HG03460 (cell line): ENCODE measurements around the gene ZNF565.
"Not testable (repeated sequence)": the region's sequence is repeated elsewhere in the genome, so short reads cannot be mapped to it uniquely, and the experiment has no call there.

Source experiments
- ATAC-seq: cut with Tn5 transposase; IDR thresholded peaks from one replicate; pipeline ENCODE4 v1.9.1; 2021; ENCODE audit not compliant: unreplicated experiment

ZNF565 gene

DNA sequence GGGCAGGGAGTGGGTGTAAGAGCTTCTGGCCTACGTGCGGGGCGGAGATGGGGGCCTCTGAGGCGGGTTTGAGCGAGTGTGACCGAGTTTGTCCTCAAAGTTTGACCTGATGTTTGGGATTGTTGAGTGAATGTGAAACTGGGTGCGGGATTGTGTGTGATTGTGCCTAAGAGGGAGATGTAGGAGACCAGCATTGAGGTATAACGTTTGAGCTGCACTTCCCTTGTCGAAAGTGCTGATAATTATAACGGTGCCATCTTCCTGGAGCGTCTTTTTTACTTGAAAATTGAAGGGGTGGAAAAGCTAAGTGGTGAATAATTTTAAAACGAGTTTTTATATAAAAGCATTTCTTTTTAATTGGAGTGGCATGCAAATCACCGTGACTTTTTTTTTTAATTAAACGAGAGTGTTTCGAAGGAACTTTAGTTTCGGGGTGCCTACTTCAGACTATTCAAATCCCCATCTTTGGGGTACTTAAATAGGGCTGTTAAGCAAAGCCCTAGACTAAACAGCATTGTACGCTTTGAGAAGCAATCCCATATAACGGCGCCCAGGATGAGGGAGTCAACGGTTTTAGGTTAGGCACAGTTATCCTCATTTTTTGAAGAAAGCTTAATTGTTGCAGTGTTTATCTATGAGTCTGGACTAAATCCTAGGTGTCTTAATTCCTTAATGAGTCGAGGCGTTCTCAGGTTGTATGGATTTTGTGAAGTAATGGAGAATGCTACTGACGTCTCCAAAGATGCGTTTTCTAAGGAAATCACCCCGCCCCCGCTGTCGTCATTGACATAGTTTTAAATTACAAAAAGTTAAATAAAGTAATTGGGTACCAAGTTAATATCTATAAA is 1.0 kb upstream of the ZNF565 start:
- peak; percentile 10 for ATAC-seq

DNA sequence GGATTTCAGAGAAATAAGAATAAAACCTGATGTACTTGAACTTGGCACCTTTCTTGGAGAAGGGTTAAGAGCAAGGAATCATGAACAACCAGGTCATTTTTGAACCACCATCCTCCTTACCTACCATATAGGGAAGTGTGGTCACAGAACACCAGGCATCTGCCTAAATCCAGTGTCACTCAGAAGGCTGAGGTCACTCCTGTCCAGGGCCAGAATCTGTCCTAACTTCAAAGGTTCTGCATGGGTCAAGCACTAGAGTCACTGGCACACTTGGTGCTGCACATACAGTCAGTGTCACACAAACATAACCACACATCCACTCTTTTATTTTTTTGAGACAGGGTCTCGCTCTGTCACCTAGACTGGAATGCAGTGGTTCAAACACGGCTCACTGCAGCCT is 1.6 kb downstream of the ZNF565 start:
- no peak for ATAC-seq

DNA sequence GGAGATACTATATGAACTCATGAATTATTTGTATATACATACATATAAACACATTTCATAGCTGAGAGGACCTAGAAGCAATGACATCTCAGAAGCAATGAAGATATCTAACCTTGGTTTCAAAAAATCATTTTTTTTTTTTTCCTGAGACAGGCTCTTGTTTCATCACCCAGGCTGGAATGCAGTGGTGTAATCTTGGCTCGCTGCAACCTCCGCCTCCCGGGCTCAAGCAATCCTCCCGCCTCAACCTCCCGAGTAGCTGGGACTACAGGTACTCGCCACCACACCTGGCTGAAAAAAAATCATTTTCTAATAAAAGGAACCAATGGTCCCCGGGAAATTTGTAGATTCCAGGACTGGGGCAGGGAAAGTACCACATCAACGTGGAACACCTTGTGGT is 4.0 kb downstream of the ZNF565 start:
- no peak for ATAC-seq

DNA sequence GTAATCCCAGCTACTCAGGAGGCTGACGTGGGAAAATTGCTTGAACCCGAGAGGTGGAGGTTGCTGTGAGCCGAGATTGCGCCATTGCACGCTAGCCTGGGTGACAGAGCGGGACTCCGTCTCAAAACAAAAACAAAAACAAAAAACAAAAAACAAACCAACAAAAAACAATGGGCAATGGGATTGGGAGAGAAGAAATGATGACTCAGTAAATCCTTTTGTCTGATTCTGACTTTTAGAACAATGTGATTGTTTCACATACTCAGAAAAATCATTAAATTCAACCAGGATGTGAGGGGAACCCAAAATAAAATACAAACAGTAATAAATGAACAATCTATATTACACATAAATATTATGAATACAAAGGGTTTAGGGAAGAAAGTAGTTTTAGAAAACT is 5.1 kb downstream of the ZNF565 start:
- no peak for ATAC-seq

DNA sequence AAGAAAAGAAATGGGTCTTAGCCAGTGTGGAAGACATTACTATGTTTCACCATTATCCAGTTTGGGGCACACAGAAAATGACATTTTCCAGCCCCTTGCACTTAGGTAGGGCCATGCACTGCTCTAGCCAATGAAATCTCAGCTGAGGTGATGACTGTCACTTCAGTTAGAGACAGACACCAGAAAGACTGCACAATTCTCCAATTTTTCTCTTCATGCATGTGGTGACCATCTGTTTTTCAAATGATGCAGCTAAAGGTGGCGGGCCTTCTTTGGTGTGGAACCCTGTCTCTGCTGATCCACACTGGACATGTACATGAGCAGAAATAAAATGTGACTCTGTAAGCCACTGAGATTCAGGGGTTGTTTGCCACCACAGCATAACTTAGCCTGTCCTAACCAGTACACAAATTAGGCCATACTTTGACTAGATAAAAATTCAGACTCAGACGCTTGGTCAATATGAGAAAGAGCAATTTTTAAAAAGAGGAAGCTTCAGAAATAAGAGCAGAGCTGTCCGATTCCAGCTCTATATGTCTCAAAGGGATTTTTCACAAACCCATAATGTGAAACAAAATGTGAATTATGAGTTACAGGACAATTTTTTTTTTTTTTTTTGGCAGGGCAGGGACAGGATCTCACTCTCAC is 6.7 kb downstream of the ZNF565 start:
- ATAC-seq: peak; percentile 52

DNA sequence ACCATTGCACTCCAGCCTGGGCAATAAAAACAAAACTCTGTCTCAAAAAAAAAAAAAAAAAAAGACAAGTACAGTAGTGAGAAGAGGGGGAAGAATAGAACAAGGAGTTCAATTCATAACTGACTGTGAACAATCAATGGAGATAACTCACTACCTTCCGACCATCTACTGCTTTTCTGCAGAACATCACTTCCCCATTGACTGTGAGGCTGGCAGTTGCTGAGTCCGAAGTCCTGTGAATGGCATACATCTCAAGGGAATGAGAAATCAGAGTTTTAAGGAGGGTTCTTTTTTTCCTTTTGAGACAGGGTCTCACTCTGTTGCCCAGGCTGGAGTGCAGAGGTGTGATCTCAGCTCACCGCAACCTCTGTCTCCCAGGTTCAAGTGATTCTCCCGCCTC is 11.2 kb downstream of the ZNF565 start:
- no peak for ATAC-seq

DNA sequence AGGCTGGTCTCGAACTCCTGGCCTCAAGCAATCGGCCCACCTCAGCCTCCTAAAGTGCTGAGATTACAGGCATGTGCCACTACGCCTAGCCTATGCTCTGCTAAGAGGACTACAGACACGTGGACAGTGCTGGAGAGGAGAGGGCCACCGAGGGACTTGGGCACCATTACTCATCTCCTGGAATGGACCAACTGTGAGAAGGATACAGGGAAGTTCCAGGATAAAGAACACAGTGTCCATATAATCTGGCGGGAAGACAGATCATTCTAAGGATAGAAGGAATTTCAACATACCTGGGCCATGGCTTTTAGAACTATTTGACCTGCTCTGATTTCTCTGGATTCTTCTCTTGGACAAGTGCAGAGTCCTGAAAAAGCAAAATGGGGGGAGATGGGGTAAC is 12.8 kb downstream of the ZNF565 start:
- ATAC-seq: no peak

DNA sequence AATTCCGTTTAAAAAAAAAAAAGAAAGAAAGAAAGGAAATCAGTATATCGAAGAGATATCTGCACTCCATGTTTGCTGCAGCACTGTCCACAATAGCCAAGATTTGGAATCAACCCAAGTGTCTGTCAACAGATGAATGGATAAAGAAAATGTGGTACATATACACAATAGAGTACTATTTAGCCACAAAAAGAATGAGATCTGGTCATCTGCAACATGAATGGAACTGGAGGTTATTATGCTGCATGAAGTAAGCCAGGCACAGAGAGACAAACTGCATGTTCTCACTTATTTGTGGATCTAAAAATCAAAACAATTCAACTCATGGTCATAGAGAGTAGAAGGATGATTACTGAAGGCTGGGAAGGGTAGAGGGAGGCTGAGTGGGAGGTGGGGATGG is 16.3 kb downstream of the ZNF565 start:
- no peak for ATAC-seq

DNA sequence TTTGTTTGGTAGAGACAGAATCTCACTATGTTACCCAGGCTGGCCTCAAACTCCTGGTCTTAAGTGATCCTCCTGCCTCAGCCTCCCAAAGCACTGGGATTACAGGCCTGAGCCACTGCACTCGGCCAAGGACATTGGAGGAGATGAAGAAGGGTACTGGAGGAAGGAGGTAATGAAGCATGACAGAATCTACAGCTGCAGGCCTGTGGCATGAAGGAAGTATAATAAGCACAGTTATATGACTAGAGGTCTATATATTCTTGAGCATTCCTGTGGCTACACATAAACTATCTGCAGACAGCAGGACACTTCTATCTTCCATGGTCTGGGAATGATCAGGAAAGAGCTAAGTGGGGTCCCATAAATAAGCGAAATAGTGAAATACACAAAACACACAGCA is 18.2 kb downstream of the ZNF565 start:
- ATAC-seq: no peak

DNA sequence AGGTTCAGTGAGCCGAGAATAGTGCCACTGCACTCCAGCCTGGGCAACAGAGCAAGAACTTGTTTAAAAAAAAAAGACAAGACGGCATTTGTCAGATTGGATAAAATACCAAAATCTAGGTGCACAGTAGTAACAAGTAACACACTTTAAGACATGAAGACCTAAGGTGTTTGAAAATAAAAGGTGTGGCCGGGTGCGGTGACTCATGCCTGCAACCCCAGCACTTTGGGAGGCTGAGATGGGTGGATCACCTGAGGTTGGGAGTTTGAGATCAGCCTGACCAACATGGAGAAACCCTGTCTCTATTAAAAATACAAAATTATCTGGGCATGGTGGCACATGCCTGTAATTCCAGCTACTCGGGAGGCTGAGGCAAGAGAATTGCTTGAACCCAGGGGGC is 27.7 kb downstream of the ZNF565 start:
- not testable (repeated sequence) for ATAC-seq

DNA sequence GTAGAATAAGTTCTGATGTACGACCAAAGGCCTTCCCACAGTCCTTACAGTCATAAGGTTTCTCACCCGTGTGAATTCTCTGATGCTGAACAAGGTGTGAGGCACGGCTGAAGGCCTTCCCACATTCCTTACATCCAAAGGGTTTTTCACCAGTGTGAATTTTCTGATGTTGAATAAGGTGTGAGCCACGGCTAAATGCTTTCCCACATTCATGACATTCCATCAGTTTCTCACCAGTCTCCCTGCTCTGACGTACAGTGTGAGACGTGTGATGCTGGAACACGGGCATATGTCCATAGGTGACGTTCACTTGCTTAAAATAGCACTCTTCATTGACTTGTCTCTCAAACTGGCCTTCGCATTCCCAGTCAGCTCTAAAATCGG is 31.2 kb downstream of the ZNF565 start:
- ATAC-seq: no peak

DNA sequence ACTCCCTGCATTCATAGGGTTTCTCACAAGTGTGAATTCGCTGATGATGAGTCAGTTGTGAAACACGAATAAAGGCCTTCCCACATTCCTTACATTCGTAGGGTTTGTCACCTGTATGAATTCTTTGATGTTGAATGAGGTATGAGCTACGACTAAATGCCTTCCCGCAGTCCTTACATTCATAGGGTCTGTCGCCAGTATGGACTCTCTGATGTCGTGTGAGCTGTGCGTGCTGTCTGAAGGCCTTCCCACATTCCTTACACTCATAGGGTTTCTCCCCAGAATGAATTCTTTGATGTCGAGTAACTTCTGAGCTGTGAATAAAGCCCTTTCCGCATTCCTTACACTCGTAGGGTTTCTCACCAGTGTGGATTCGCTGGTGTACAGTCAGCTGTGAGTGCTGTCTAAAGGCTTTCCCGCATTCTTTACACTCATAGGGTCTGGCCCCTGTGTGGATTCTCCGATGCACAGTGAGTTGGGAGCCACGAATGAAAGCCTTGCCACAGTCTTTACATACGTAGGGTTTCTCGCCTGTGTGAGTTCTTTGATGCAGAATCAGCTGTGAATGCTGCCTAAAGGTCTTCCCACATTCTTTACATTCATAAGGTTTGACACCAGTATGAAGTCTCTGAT is 31.7 kb downstream of the ZNF565 start:
- no peak for ATAC-seq

DNA sequence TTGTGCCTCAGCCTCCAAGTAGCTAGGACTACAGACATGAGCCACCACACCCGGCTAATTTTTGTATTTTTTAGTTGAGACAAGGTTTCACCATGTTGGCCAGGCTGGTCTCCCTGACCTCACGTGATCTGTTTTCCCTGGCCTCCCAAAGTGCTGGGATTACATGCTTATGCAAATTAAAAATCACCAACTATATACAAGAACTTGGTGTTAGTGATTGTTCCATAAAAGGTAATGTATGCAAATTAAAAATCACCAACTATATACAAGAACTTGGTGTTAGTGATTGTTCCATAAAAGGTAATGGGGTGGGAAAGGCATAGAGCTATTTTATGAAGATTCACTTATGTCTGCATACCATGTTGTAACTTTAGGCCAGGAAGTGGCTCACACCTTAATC is 35.4 kb downstream of the ZNF565 start:
- ATAC-seq: not testable (repeated sequence)

DNA sequence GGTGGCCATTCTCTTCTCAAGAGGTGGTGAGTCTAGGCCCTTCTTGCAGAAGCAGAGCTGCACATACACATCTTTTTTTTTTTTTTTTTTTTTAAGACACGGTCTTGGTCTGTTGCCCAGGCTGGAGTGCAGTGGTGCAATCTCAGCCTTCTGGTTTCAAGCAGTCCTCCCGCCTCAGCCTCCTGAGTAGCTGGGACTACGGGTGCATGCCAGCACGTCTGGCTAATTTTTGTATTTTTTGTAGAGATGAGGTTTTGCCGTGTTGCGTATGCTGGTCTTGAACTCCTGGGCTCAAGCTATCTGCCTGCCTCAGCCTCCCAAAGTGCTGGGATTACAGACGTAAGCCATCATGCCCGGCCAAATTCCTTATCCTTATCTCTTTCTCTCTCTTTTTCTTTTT is 40.6 kb downstream of the ZNF565 start:
- not testable (repeated sequence) for ATAC-seq

DNA sequence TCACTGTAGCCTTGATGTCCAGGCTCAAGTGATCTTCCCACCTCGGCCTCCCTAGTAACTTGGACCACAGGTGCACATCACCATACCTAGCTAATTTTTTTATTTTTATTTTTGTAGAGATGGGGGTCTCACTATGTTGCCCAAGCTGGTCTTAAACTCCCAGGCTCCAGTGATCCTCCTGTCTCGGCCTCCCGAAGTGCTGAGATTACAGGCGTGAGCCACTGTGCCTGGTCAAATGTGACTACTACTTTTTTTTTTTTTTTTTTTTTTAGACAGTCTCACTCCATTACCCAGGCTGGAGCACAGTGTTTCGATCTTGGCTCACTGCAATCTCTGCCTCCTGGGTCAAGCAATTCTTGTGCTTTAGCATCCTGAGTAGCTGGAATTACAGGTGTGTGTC is 41.6 kb downstream of the ZNF565 start:
- ATAC-seq: no peak

DNA sequence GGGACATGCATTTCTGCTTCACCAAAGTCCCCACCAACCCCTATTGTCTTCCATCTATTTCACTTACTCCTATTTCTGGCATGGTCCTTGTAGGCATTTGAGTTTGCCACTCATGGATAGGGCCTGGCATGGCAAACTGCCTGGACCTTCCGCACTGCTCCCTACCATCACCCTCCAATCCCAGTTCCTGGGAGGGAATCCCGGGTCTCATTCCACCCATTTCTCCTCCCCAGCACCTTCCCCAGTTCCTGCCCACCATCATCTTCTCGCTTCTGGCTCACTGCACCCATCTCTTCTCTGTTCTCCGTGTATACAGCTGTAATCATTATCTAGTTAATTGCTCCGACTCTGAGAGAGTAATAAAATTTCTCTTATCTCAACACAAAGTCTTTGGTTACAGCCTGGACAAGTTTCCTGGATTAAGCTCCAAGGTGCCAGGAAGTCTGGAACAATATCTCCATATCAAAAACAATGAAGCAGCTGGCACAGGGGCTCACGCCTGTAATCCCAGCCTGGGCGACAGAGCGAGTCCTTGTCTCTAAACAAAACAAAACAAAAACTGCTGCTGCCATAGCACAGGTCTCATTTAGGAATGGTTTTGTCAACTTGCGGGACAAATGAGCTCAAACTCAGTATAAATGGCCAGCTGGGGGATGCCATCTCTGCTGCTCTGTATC is 45.2 kb downstream of the ZNF565 start:
- ATAC-seq: no peak

DNA sequence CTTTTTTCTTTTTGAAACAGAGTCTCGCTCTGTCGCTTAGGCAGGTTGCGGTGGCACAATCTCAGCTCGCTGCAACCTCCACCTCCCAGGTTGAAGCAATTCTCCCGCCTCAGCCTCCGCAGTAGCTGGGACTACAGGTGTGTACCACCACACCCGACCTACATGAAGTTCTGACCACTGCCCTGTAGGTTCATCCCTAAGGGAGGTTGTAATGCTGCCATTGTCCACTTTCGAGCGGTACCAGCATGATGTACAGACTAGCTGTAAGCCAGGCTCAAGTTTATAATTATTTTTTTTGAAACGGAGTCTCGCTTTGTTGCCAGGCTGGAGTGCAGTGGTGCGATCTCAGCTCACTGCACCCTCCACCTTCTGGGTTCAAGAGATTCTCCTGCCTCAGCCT is 50.7 kb downstream of the ZNF565 start:
- no peak for ATAC-seq

DNA sequence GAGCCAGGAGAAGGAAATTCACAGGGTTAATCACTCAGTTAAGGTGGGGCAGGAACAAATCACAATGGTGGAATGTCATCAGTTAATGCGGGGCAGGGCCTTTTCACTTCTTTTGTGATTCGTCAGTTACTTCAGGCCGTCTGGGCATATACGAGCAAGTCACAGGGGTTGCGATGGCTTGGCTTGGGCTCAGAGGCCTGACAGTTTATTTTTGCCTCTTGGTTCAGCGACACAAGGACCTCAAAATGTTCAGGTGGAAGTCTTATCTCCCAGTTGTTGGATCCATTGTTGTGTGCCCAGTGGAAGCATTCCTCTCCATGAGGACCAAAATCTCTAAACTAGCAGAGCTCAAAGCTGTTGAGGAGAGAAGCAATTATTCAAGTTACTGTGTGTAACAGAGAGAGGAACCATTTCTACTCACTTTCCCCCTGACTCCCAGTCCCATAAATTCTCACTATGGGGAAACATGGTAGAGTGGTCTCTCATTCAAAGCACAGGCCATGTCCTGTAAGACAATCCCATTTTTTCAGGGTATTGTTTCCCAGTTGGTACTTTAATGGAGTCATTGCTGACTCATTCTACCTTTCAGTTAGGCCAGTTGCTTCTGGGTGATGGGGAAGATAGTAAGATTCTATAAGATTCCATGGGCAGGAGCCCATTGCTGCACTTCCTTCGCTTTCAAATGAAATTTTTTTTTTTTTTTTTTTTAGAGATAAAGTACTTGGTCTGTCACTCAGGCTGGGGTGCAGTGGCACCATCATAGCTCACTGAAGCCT is 53.5 kb downstream of the ZNF565 start:
- no peak for ATAC-seq

DNA sequence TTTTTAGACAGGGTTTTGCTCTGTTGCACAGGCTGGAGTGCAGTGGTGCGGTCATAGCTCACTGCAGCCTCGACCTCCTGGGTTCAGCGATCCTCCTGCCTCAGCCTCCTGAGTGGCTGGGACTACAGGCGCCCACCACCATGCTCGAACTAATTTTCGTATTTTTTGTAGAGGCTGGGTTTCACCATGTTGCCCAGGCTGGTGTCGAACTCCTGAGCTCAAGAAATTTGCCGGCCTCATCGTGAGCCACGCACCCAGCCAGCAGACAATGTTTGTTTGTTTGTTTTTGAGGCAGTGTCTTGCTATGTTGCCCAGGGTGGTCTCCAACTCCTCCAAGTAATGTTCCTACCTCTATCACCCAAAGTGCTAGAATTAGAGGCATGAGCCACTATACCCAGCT is 61.3 kb downstream of the ZNF565 start:
- ATAC-seq: no peak

DNA sequence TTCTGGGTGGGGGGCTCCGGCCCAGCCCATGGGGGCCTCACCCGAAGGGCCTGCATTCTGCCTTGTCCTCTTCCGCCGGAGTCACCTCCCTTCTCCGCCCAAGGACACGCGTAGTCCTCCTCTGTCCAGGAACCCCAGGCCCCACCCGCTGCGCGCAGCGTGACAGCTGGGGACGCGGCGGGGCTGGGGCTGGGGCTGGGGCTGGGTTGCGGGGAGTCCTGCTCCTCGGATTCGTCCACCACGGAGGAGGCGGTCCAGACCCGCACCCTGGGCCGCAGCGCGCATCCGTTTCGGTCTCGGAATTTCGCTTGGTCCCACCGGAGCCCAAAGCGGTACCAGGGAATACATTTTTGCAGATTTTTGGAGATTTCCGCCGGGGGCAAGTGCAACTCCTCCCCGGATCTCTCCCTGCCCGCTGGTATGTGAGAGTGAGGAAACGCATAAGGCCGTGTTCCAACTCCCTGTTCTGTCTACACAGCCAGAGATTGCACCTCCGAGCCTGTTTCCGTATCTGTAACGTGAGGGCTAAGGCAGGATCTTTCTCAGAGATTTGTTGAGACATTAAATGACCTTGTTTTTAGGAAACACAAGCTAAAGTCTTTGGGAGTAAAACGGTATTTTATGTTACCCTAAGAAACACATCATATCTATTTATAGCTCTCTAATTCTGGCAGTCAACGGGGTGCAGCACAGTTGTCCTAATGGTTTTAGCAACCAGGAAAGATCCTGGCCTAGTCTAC is 61.9 kb downstream of the ZNF565 start, which contains the start of gene COX7A1:
COX7A1 (minus strand) TSS at position 96 of the 740 bp plus-strand sequence; CDS start at position 56, 40 bp downstream.
- no peak for ATAC-seq
